GM23248 (cell line): Measurements from ENCODE around the gene SIRPG.

Experiments used
- EZH2 ChIP-seq: fragments of 200-600 bp; sonication (generic); IDR thresholded peaks from 2 replicates; pipeline ENCODE4 v1.6.1; 2018; ENCODE audit warnings: antibody characterized with exemption, mild to moderate bottlenecking; ENCODE audit not compliant: insufficient read depth, poor library complexity, severe bottlenecking
- EZH2phosphoT487 ChIP-seq: fragments of 200-600 bp; sonication (generic); IDR thresholded peaks from 2 replicates; pipeline ENCODE4 v1.6.1; 2018; ENCODE audit warnings: antibody characterized with exemption, moderate library complexity, mild to moderate bottlenecking, low read depth; ENCODE audit not compliant: insufficient read depth

GRCh38 chr20:1666802-1667201, 9.2 kb upstream of the SIRPG start:
- TF ChIP-seq EZH2 = no peak
- TF ChIP-seq EZH2phosphoT487 = no peak
